K562 (cell line): ENCODE results near the gene CSNK1D. TPM values are rescaled to one million over a fixed set of nuclear protein-coding genes. Genes with fewer than 3 reads are reported as not detected.

Source experiments
- DMBX1 ChIP-seq: fragments of 250-450 bp; sonication (Bioruptor Pico); IDR thresholded peaks from 2 replicates; pipeline ENCODE4 v1.8.0; 2022; ENCODE audit warnings: inconsistent platforms, mild to moderate bottlenecking, moderate library complexity, borderline replicate concordance
- EP300 ChIP-seq: IDR thresholded peaks from 2 replicates; pipeline ENCODE4 v1.6.1; 2012; ENCODE audit warnings: low read length, improper control_type of control experiment
- KDM5B ChIP-seq: fragments of 200-600 bp; sonication (generic); IDR thresholded peaks from 2 replicates; pipeline ENCODE4 v1.6.1; 2012; ENCODE audit warnings: low read depth, mild to moderate bottlenecking, moderate library complexity, low read length, control low read depth, inconsistent platforms; ENCODE audit not compliant: insufficient replicate concordance
- L3MBTL2 ChIP-seq: fragments of 450-650 bp; IDR thresholded peaks from 2 replicates; pipeline ENCODE4 v1.6.1; 2016; ENCODE audit warnings: mild to moderate bottlenecking, moderate library complexity
- MITF ChIP-seq: IDR thresholded peaks from 2 replicates; pipeline ENCODE4 v1.6.1; 2014; ENCODE audit warnings: antibody characterized with exemption
- NBN ChIP-seq: fragments of 450-650 bp; IDR thresholded peaks from 2 replicates; pipeline ENCODE4 v1.6.1; 2016; ENCODE audit warnings: low read depth, mild to moderate bottlenecking
- NELFE ChIP-seq: IDR thresholded peaks from 2 replicates; pipeline ENCODE4 v1.6.1; 2011; ENCODE audit warnings: mild to moderate bottlenecking; ENCODE audit not compliant: insufficient read depth, insufficient read length
- NR4A1 ChIP-seq, 2 experiments: fragments of 250-450 bp in 1 of 2; fragments of 450-650 bp in 1 of 2; sonication (Bioruptor Pico) in 1 of 2; IDR thresholded peaks; 2 replicates each; pipeline versions ENCODE4 v1.4.0 to v1.6.1; 2016 to 2020; ENCODE audit warnings: mild to moderate bottlenecking in 2 of 2, missing compliant biosample characterization in 1 of 2, missing genetic modification characterization in 1 of 2, moderate library complexity in 1 of 2
- RBM25 ChIP-seq: fragments of 200-400 bp; formaldehyde crosslinking; IDR thresholded peaks from 2 replicates; pipeline ENCODE4 v1.6.1; 2018; ENCODE audit warnings: low read length, low read depth, moderate library complexity; ENCODE audit not compliant: severe bottlenecking
- RERE ChIP-seq: sonication (generic); formaldehyde crosslinking; IDR thresholded peaks from 2 replicates; pipeline ENCODE4 v1.8.0; 2023; ENCODE audit warnings: missing genetic modification reagents, mild to moderate bottlenecking, borderline replicate concordance
- RREB1 ChIP-seq: fragments of 250-450 bp; sonication (Bioruptor Pico); IDR thresholded peaks from 2 replicates; pipeline ENCODE4 v1.4.0; 2020
- TARDBP ChIP-seq: fragments of 450-650 bp; IDR thresholded peaks from 2 replicates; pipeline ENCODE4 v1.6.1; 2016
- TCF3 ChIP-seq: sonication (generic); formaldehyde crosslinking; IDR thresholded peaks from 2 replicates; pipeline ENCODE4 v1.4.0; 2020; ENCODE audit warnings: mild to moderate bottlenecking, missing genetic modification reagents
- ZNF197 ChIP-seq: fragments of 200-800 bp; sonication (Bioruptor generic); IDR thresholded peaks from 2 replicates; pipeline ENCODE4 v1.6.1; 2016; ENCODE audit warnings: low read depth, missing genetic modification characterization, missing compliant biosample characterization
- polyA plus RNA-seq, 8 experiments: library from polyadenylated mRNA; depleted of rRNA in 4 of 8; stranded (reverse) in 5 of 8; unstranded in 3 of 8; fragments of >200 nt; fragmentation: Nextera tagmentation in 2 of 8; fragmentation: Illumina TruSeq in 1 of 8; extraction: Ambion mirVana in 2 of 8; extraction: Trizol in 1 of 8; gene quantifications; 2 replicates each; pipeline versions ENCODE4 v1.2.1 to v1.2.3, GENCODE V29; 2011 to 2014; ENCODE audit warnings: inconsistent platforms in 1 of 8, missing spikeins in 1 of 8
- total RNA-seq, 7 experiments: library from RNA; depleted of rRNA in 6 of 7; stranded (reverse); fragments of >200 nt in 6 of 7; fragmentation: Illumina TruSeq in 2 of 7; extraction: Trizol in 2 of 7; gene quantifications; 2 replicates each; pipeline versions ENCODE4 v1.2.1 to v1.2.3, GENCODE V29; 2011 to 2021; ENCODE audit warnings: low replicate concordance in 1 of 7

The CSNK1D gene
- total and polyA plus RNA-seq, 9 of the 15 experiments (the other 6 are each of a cell fraction or from before 2014, with no cell fraction given), result 6.5 to 133 (median 41.3) TPM

- TF ChIP-seq RERE (CRISPR knock-in tag) (no peak), NBN (peak; percentile 55; the same call in 1 of the 2 replicates), ZNF197 (CRISPR knock-in tag) (0 out of 2 replicates have a peak, but pooled peaks have one; percentile 22), TARDBP (no peak), L3MBTL2 (peak; percentile 49; the same call in 1 of the 2 replicates), RREB1 (CRISPR knock-in tag) (no peak), RBM25 (no peak), EP300 (peak; percentile 84; the same call in 1 of the 2 replicates), KDM5B (no peak), NELFE (no peak), NR4A1 (CRISPR knock-in tag; IDR thresholded peaks at IDR 0.05) (no peak), NR4A1 (tag; IDR thresholded peaks at IDR 0.05) (0 out of 2 replicates have a peak, but pooled peaks have one; percentile 17), DMBX1 (CRISPR knock-in tag) (peak; percentile 29; the same call in 1 of the 2 replicates), MITF (no peak), TCF3 (CRISPR knock-in tag) (peak; percentile 61)
Observed at GRCh38 chr17:82200743-82201497, 72.6 kb downstream of the CSNK1D start (continued).
